ENCODE results near the gene C22orf31.
"Not testable (repeated sequence)": the region's sequence is repeated elsewhere in the genome, so short reads cannot be mapped to it uniquely, and the experiment has no call there.

C22orf31 gene

DNA sequence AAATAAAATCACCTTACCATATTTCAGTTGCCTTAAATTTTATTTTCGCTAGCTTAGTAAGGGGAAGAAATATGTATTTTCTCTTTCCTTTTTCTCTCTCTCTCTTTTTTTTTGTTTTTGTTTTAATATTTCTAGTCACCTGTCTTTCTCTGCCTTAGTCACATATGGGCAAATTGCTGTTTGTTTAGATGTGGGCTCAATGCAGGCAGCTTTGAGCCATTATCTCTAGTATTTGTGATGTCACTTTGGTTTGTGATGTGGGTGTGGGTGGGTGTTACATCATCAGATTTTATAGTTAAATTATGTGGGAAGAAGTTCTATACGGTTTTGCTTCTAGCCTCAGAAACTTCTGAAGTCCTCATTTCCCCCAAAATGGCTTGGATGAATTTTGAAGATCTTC is at the start of gene C22orf31:
C22orf31 (minus strand) TSS at position 59 of the 400 bp plus-strand sequence; CDS start at position 20, 39 bp downstream.
- no peak for DNase-seq

DNA sequence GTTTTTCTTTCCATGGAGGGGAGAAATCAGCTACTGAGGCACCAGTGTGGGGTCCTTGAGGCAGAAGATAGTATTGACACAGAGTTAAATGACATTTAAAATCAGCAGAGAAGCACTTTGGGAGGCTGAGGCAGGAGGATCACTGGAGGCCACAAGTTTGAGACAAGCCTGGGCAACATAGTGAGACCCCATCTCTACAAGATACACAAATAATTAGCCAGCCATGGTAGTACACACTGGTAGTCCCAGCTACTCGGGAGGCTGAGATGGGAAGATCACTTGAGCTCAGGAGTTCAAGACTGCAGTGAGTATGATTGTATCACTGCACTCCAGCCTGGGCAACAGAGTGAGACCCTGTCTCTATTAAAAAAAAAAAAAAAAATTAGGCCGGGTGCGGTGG is 49.3 kb upstream of the C22orf31 start:
- no peak for DNase-seq

GRCh38 chr22:29109822-29110221 is 48.2 kb upstream of the C22orf31 start:
- no peak for DNase-seq

DNA sequence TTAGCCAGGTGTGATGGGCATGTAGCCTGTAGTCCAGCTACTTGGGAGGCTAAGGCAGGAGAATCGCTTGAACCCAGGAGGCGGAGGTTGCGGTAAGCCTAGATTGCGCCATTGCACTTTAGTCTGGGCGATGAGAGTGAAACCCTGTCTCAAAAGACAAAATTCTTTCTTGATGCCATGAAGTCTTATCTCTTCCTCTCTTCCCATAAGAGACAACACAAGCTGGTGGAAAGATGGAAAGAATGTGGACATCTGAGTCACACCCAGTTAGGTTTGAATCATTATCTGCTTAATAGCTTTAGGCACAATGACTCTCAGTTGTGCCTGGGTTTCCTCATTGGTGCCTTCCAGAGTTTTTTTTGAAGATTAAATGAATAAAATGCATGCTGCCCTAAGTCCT is 46.5 kb upstream of the C22orf31 start:
- DNase-seq = no peak

DNA sequence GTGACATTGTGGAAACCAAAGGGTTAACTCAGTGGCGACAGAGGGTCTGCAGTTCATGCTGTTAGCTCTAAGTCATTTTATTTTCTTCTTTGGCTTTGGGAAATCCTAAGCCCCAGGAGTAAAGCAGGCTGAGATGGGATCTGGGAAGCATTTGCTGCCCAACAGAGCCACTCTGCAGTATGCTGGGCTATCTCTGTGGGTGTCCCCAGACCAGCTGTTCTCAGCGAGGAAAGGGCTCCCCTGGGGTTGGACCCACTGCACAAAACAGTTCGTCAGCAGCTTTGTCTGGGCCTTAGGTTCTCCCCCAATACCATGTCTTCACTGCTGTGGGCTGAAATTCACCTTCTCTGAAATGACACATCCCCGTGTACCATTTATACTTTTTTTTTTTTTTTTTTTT is 45.2 kb upstream of the C22orf31 start:
- no peak for DNase-seq

DNA sequence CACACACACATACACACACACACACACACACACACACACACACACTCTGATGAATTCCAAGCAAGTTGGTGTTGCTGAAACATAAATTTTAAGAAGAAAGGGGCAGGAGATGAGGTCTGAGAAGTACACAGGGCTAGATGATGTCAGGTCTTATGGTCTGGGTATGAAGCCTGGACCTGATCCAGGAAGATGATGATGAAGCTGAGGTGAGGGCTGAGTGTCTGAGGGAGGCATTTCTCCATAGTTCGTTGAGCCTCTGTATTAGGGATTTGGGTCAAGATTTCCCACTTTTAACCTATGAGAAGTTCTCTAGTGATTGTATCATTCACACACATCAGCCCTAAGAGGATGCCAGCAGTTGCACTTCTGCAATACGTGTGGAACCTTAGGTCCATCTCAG is 43.8 kb upstream of the C22orf31 start:
- no peak for DNase-seq

DNA sequence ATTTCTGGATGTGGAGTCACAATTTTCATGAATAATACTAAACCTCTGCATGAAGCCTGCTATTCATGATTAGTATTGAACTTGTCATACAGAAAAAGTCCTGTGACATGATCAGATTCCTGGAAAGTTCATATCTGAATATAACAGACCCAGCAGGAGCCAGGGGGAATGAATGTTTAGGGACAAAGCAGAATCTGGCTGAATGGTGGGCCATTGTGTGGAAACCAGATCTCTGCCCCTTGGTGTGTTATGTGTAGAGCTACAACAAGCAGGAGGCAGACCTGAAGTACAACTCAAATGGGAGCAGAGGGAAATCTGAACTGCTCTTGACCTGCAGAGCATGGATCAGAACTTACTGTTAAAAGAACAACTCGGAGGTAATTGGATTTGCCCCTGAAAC is 41.5 kb upstream of the C22orf31 start:
- DNase-seq = no peak

- no peak for DNase-seq
Observed at GRCh38 chr22:29102300-29102699, 40.7 kb upstream of the C22orf31 start.

GRCh38 chr22:29098296-29098695 is 36.7 kb upstream of the C22orf31 start:
- DNase-seq = no peak

GRCh38 chr22:29096736-29097669 is 35.4 kb upstream of the C22orf31 start:
- no peak for DNase-seq

- no peak for DNase-seq
Observed at GRCh38 chr22:29095459-29095858, 33.8 kb upstream of the C22orf31 start.

GRCh38 chr22:29093501-29094300 is 32.1 kb upstream of the C22orf31 start:
- no peak for DNase-seq

DNA sequence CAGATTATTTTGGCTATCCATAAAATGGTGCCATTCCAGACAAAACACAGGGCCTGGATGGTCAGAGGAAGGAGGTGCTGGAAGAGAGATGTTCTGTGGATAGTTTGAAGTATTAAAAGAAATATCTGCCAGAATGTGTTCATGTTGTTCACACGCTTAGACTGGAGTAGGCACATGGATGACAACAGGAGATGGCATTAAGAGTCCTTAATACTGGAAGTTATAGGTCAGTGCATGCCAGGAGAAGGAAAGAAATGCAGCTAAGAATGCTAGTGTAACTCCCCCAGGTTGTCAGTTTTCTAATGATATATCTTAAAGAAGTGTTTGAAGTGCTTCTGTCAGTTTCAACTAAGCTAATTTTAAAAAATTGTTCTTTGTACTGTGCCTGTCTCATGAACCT is 31.4 kb upstream of the C22orf31 start:
- DNase-seq = no peak

- DNase-seq = no peak
Observed at GRCh38 chr22:29092243-29092642, 30.6 kb upstream of the C22orf31 start.

DNA sequence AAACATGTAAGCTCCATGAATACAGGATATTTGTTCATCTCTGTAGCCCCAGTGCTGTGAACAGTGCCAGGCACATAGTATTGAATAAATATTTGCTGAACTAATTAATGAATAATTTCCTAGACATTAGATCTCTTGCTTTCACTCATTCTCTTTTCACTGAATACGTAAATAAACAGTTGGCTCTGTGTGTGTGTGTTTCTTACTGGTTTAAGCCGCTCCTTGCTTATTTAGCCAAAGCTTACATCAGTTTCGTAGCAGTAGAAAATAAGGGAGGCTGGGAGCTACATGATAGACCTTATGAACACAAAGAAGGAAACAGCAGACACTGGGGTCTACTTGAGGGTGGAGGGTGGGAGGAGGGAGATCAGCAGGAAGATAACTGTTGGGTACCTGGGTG is 28.4 kb upstream of the C22orf31 start:
- DNase-seq = no peak

DNA sequence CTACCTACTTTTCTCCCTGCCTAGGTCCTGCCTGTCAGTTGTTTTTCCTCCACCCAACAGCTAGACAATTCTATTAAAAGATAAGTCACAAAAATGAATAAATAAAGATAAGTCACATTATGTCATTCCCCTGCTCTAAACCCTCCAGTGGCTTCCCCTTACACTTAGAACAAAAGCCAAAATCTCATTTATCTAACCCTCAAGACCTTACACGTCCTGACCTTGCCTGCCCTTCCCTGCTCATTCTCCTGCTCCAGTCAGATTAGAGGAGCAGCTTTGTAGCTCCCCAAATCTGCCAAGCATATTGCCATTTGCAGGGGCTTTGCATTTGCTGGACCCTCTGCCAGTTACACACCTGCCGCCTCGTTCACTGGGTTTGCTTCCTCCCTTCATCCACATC is 27.9 kb upstream of the C22orf31 start:
- no peak for DNase-seq

GRCh38 chr22:29088809-29089208 is 27.2 kb upstream of the C22orf31 start:
- no peak for DNase-seq

DNA sequence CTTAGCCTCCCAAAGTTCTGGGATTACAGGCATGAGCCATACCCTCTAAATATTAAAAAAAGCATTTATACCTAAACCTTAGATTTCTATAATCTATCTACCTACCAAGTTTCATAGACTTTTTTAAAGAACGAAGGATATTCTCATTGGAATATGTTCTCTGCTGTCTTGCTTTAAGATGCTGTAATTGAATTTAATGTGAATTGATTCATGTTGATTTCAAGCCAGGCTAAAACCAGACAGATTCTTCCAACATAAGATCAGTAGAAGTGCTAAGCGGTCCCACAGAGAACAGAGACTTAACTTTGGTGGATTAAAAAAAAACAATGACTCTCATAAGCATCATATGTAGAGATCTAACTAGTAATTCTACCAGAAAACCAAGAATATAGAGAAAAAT is 25.4 kb upstream of the C22orf31 start:
- DNase-seq = no peak

GRCh38 chr22:29083933-29084591 is 22.4 kb upstream of the C22orf31 start:
- DNase-seq = no peak

DNA sequence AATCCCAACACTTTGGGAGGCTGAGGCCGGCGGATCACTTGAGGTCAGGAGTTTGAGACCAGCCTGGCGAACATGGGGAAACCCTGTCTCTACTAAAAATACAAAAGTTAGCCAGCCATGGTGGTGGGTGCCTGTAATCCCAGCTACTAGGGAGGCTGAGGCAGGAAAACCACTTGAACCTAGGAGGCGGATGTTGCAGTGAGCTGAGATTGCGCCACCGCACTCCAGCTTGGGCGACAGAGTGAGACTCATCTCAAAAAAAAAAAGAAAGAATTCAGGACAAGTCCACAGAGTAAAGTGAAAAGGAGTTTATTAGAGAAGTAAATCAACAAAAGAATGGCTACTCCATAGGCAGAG is 21.9 kb upstream of the C22orf31 start:
- not testable (repeated sequence) for DNase-seq

DNA sequence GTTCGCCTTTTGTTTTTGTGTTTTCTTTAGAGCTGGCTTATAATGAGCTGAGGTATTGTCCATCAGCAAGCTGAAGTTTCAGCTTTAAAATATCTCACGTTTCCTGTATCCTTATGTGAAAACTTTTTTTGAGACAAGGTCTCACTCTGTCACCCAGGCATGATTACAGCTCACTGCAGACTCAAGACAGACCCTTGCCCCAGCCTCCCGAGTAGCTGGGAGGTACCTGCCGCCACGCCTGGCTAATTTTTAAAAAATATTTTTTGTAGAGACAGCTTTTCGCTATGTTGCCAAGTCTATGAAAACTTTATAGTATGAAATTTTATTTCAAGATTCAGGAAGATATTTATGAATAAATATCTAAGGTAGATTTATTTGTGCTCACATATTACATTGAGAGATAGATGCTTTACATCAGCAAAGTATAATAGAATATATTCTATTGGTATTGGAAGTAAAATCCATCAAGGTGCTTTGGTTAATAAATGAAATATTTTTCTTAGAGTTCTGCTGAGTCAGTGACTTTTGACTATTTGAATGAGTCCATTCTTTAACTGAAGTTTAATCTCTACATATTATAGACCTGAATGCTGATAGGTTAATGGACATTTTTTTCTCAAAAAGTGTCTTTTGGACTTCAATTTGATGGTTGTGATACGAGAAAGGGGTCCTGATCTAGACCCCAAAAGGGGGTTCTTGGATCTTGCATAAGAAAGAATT is 21.4 kb upstream of the C22orf31 start:
- no peak for DNase-seq

- no peak for DNase-seq
Observed at GRCh38 chr22:29081517-29082236, 20.0 kb upstream of the C22orf31 start.
